Omental fat pad (tissue), 4 donors: ENCODE data around the gene C2orf49. TPM values are rescaled to one million over a fixed set of nuclear protein-coding genes. Genes with fewer than 3 reads are reported as not detected.

ENCODE experiments used
- ATAC-seq: fragments of 150-250 bp; one replicate; pipeline ENCODE4 v1.9.1; 2016; ENCODE audit warnings: mild to moderate bottlenecking, moderate library complexity; ENCODE audit not compliant: low FRiP score
- DNase-seq: peaks from one replicate; pipeline ENCODE4 v3.0.0-alpha.2; 2019; ENCODE audit warnings: low spot score
- CTCF ChIP-seq, 3 donors: fragments of 450-650 bp; IDR thresholded peaks; one replicate each; pipeline ENCODE4 v1.5.1; 2016 to 2017; ENCODE audit warnings: antibody characterized with exemption in 3 of 3, mild to moderate bottlenecking in 3 of 3, moderate library complexity in 2 of 3
- total RNA-seq, 4 donors: library from RNA; depleted of rRNA; stranded (reverse); fragments of >200 nt; gene quantifications; one replicate each; pipeline ENCODE4 v1.1.0, GENCODE V29; 2016

The C2orf49 gene
- total RNA-seq, 4 donors from 2014 or later, result 14.3 to 18.3 (median 15.9) TPM

- TF ChIP-seq CTCF (IDR thresholded peaks at IDR 0.05), result no peak
- ATAC-seq (no peak), DNase-seq (no peak)
These were observed 42.4 kb upstream of the C2orf49 start for GRCh38 chr2:105294844-105295481.

GRCh38 chr2:105296017-105296611, 41.2 kb upstream of the C2orf49 start:
- ATAC-seq, result no peak

GRCh38 chr2:105297216-105297615, 40.1 kb upstream of the C2orf49 start:
- ATAC-seq, result no peak
- TF ChIP-seq CTCF (IDR thresholded peaks at IDR 0.05), result no peak
- DNase-seq, result no peak

More at GRCh38 chr2:105296017-105296611, 41.2 kb upstream of the C2orf49 start:
- TF ChIP-seq CTCF (IDR thresholded peaks at IDR 0.05), result no peak
- DNase-seq, result no peak

GRCh38 chr2:105298017-105298416, 39.3 kb upstream of the C2orf49 start:
- DNase-seq (no peak), ATAC-seq (no peak)
- TF ChIP-seq CTCF (IDR thresholded peaks at IDR 0.05), result no peak

GRCh38 chr2:105299290-105299689, 38.0 kb upstream of the C2orf49 start:
- ATAC-seq (no peak), DNase-seq (no peak)
- no peak for TF ChIP-seq CTCF (IDR thresholded peaks at IDR 0.05)

- ATAC-seq, result no peak
- TF ChIP-seq CTCF (IDR thresholded peaks at IDR 0.05), result no peak
These were observed 35.7 kb upstream of the C2orf49 start for GRCh38 chr2:105301646-105302045.

GRCh38 chr2:105307146-105307545, 30.2 kb upstream of the C2orf49 start:
- DNase-seq (no peak), ATAC-seq (no peak)
- no peak for TF ChIP-seq CTCF (IDR thresholded peaks at IDR 0.05)

More at GRCh38 chr2:105301646-105302045, 35.7 kb upstream of the C2orf49 start:
- DNase-seq, result no peak
